Measurements from ENCODE around the gene TMEM107.

GRCh38 chr17:8176197-8176940 is at the start of gene TMEM107:
- TF ChIP-seq POLR2AphosphoS5 (IDR thresholded peaks at IDR 0.05; ENCODE audit: low read depth, low read length), result no peak
- no peak for TF ChIP-seq TAF1 (IDR thresholded peaks at IDR 0.05; ENCODE audit: low read depth, low read length)
- TF ChIP-seq POLR2A (IDR thresholded peaks at IDR 0.05; ENCODE audit: low read depth, low read length), result no peak
- TF ChIP-seq PAX5 (IDR thresholded peaks at IDR 0.05; ENCODE audit: insufficient read depth, low read length, severe bottlenecking), result no peak
